Subcutaneous abdominal adipose tissue (tissue), 5 donors: ENCODE data around the gene ACSM2B.
"Not testable (repeated sequence)": the region's sequence is repeated elsewhere in the genome, so short reads cannot be mapped to it uniquely, and the experiment has no call there.

Source experiments
- H3K27ac ChIP-seq: one replicate; pipeline ENCODE4 v1.7.0; 2013; ENCODE audit warnings: low read depth, mild to moderate bottlenecking, inconsistent platforms, low read length, moderate library complexity
- H3K27me3 ChIP-seq, 5 donors: one replicate each; pipeline ENCODE4 v1.7.0; 2013; ENCODE audit warnings: low read length in 5 of 5, inconsistent platforms in 1 of 5; ENCODE audit not compliant: control insufficient read depth in 5 of 5, insufficient read depth in 4 of 5
- H3K36me3 ChIP-seq, 5 donors: one replicate each; pipeline ENCODE4 v1.7.0; 2013; ENCODE audit warnings: low read length in 5 of 5; ENCODE audit not compliant: control insufficient read depth in 5 of 5, insufficient read depth in 5 of 5
- H3K4me1 ChIP-seq, 5 donors: one replicate each; pipeline ENCODE4 v1.7.0; 2013; ENCODE audit warnings: low read length in 5 of 5, mild to moderate bottlenecking in 3 of 5, moderate library complexity in 1 of 5; ENCODE audit not compliant: control insufficient read depth in 5 of 5, insufficient read depth in 5 of 5
- H3K4me3 ChIP-seq, 5 donors: one replicate each; pipeline ENCODE4 v1.7.0; 2013; ENCODE audit warnings: low read length in 5 of 5, low read depth in 1 of 5
- H3K9ac ChIP-seq, 5 donors: one replicate each; pipeline ENCODE4 v1.7.0; 2013; ENCODE audit warnings: low read length in 5 of 5, mild to moderate bottlenecking in 4 of 5, moderate library complexity in 3 of 5
- H3K9me3 ChIP-seq, 5 donors: one replicate each; pipeline ENCODE4 v1.7.0; 2013; ENCODE audit warnings: low read length in 5 of 5; ENCODE audit not compliant: control insufficient read depth in 5 of 5
- donor health status: healthy.
- donor health status: healthy.
- donor health status: healthy.
- donor health status: healthy.
- donor health status: healthy.

Gene ACSM2B

GRCh38 chr16:20504418-20504817, 71.7 kb downstream of the ACSM2B start:
- Histone ChIP-seq H3K27me3 (no peaks in the 10 kb centered on the region), H3K9ac (no peak overlapping the region), H3K9me3 (peaks cover 3 to 16% (median 11%) of the 10 kb centered on the region in 5 donors), H3K36me3 (no peaks in the 10 kb centered on the region), H3K4me3 (no peak overlapping the region), H3K27ac (no peak overlapping the region), H3K4me1 (no peaks in the 10 kb centered on the region)

- not testable (repeated sequence) for H3K27ac ChIP-seq, H3K4me1 ChIP-seq, H3K9ac ChIP-seq, H3K27me3 ChIP-seq, H3K9me3 ChIP-seq, H3K4me3 ChIP-seq, H3K36me3 ChIP-seq
Observed at GRCh38 chr16:20491448-20491847, 84.7 kb downstream of the ACSM2B start.

GRCh38 chr16:20490994-20491393, 85.2 kb downstream of the ACSM2B start:
- H3K9ac ChIP-seq, H3K27me3 ChIP-seq, H3K9me3 ChIP-seq, H3K36me3 ChIP-seq, H3K4me3 ChIP-seq, H3K27ac ChIP-seq, H3K4me1 ChIP-seq: not testable (repeated sequence)
